ENCODE measurements around the gene MAB21L3. TPM values are rescaled to one million over a fixed set of nuclear protein-coding genes. Genes with fewer than 3 reads are reported as not detected.

The MAB21L3 gene
- total and polyA plus RNA-seq, 7 donors = under 0.01 to 2.3 (median 1.1) TPM; not detected in 2

GRCh38 chr1:116067566-116067890 lies 43.7 kb upstream of the MAB21L3 start:
- intact Hi-C loops (cut with DNase I) = no loop called here
- WGBS, 2 donors = 80 to 90% methylated on average over 2 of the region's 2 CpGs
- Histone ChIP-seq H3K4me1 (no peaks in the 10 kb centered on the region), H3K9me3 (no peaks in the 10 kb centered on the region), H3K27ac (peak overlapping the region in 2 of 4 donors; percentile 24 to 56), H3K27me3 (no peaks in the 10 kb centered on the region), H3K4me3 (no peak overlapping the region), H3K36me3 (no peaks in the 10 kb centered on the region)
- no peak for TF ChIP-seq POLR2AphosphoS5 (IDR thresholded peaks at IDR 0.05)
- peak; percentile 66 for DNase-seq

GRCh38 chr1:116075575-116075974 lies 35.6 kb upstream of the MAB21L3 start:
- DNase-seq = no peak
- no peaks in the 10 kb centered on the region for H3K9me3 ChIP-seq
- intact Hi-C loops (cut with DNase I) = no loop called here
- 0% methylated on average over 1 of the region's 1 CpG for WGBS, 2 donors
- H3K4me1 ChIP-seq = no peaks in the 10 kb centered on the region
- no peak overlapping the region for H3K4me3 ChIP-seq
- TF ChIP-seq POLR2A (IDR thresholded peaks at IDR 0.05) (no peak), EP300 (IDR thresholded peaks at IDR 0.05) (no peak), POLR2AphosphoS5 (IDR thresholded peaks at IDR 0.05) (no peak)
- H3K27ac ChIP-seq = no peak overlapping the region
- no peaks in the 10 kb centered on the region for H3K36me3 ChIP-seq
- no peaks in the 10 kb centered on the region for H3K27me3 ChIP-seq

- TF ChIP-seq CTCF (IDR thresholded peaks at IDR 0.05) = no peak
- no peak for TF ChIP-seq POLR2A (IDR thresholded peaks at IDR 0.05)
- no peak for TF ChIP-seq EP300 (IDR thresholded peaks at IDR 0.05)
- no peak for TF ChIP-seq POLR2AphosphoS5 (IDR thresholded peaks at IDR 0.05)
- Histone ChIP-seq H3K36me3 (no peaks in the 10 kb centered on the region), H3K27ac (no peak overlapping the region), H3K4me1 (no peaks in the 10 kb centered on the region), H3K9me3 (no peaks in the 10 kb centered on the region), H3K27me3 (no peaks in the 10 kb centered on the region), H3K4me3 (no peak overlapping the region)
- DNase-seq = no peak
- intact Hi-C loops (cut with DNase I) = no loop called here
- 54 to 77% methylated on average over 4 of the region's 4 CpGs for WGBS, 2 donors
Measured at GRCh38 chr1:116075990-116076389, 35.2 kb upstream of the MAB21L3 start.

GRCh38 chr1:116076831-116077230 lies 34.4 kb upstream of the MAB21L3 start:
- intact Hi-C loops (cut with DNase I) = no loop called here
- H3K27ac ChIP-seq = no peak overlapping the region
- 95 to 96% methylated on average over 3 of the region's 3 CpGs for WGBS, 2 donors

GRCh38 chr1:116078699-116079223 lies 32.4 kb upstream of the MAB21L3 start:
- H3K27ac ChIP-seq = no peak overlapping the region
- no peaks in the 10 kb centered on the region for H3K9me3 ChIP-seq
- DNase-seq = no peak
- intact Hi-C loops (cut with DNase I) = no loop called here
- no peaks in the 10 kb centered on the region for H3K36me3 ChIP-seq
- no peaks in the 10 kb centered on the region for H3K4me1 ChIP-seq
- 80% methylated on average over 6 of the region's 6 CpGs for WGBS, 2 donors
- no peaks in the 10 kb centered on the region for H3K27me3 ChIP-seq
- TF ChIP-seq EP300 (IDR thresholded peaks at IDR 0.05) (no peak), CTCF (IDR thresholded peaks at IDR 0.05) (no peak), POLR2AphosphoS5 (IDR thresholded peaks at IDR 0.05) (no peak), POLR2A (IDR thresholded peaks at IDR 0.05) (no peak)
- no peak overlapping the region for H3K4me3 ChIP-seq

More at GRCh38 chr1:116076831-116077230, 34.4 kb upstream of the MAB21L3 start:
- H3K9me3 ChIP-seq = no peaks in the 10 kb centered on the region
- TF ChIP-seq POLR2A (IDR thresholded peaks at IDR 0.05) = no peak
- TF ChIP-seq EP300 (IDR thresholded peaks at IDR 0.05) = no peak
- TF ChIP-seq CTCF (IDR thresholded peaks at IDR 0.05) = no peak
- TF ChIP-seq POLR2AphosphoS5 (IDR thresholded peaks at IDR 0.05) = no peak
- no peaks in the 10 kb centered on the region for H3K27me3 ChIP-seq
- H3K4me3 ChIP-seq = no peak overlapping the region
- no peaks in the 10 kb centered on the region for H3K4me1 ChIP-seq
- no peak for DNase-seq
- H3K36me3 ChIP-seq = no peaks in the 10 kb centered on the region

GRCh38 chr1:116087628-116088027 lies 23.6 kb upstream of the MAB21L3 start:
- TF ChIP-seq CTCF (IDR thresholded peaks at IDR 0.05) (no peak), EP300 (IDR thresholded peaks at IDR 0.05) (no peak), POLR2A (IDR thresholded peaks at IDR 0.05) (no peak), POLR2AphosphoS5 (IDR thresholded peaks at IDR 0.05) (no peak)
- Histone ChIP-seq H3K9me3 (peaks cover 0 to 11% (median 6%) of the 10 kb centered on the region in 4 donors), H3K4me3 (no peak overlapping the region), H3K27me3 (no peaks in the 10 kb centered on the region), H3K27ac (no peak overlapping the region), H3K36me3 (no peaks in the 10 kb centered on the region), H3K4me1 (no peaks in the 10 kb centered on the region)
- intact Hi-C loops (cut with DNase I) = no loop called here
- no peak for DNase-seq
